Measurements from ENCODE around the gene MAPKAP1. TPM values are rescaled to one million over a fixed set of nuclear protein-coding genes. Genes with fewer than 3 reads are reported as not detected.
A peak's percentile ranks its signal among the peaks of the same experiment; 100 is the strongest.

Gene MAPKAP1
- total RNA-seq, 2 experiments from 2014 or later = 55.3 to 57.9 TPM

GRCh38 chr9:125747053-125747764 lies 40.2 kb upstream of the MAPKAP1 start, which contains the start of gene PBX3:
PBX3 (plus strand) TSS chr9:125747373.
- H3K27me3 Mint-ChIP-seq = no peaks in the 10 kb centered on the region
- ChIA-PET POLR2A (interaction anchor here (1.3 to 1.7 kb wide), 2 partner anchors 41 to 43 kb away, joined by 3 to 4 read pairs; no protein-coding TSS in a partner anchor), CTCF (no interaction called here)
- intact Hi-C loops (cut with micrococcal nuclease) = loop anchor here (5.0 kb wide), 5 partner anchors 80 to 1040 kb away; no protein-coding TSS in a partner anchor
- H3K4me1 Mint-ChIP-seq (ENCODE audit: low read depth) = peaks cover 32% of the 10 kb centered on the region
- H3K9me3 Mint-ChIP-seq = no peaks in the 10 kb centered on the region
- peak within 1 kb of the TSS; percentile 95 for H3K27ac Mint-ChIP-seq
- H3K4me3 Mint-ChIP-seq = peak within 1 kb of the TSS; percentile 86
- DNase-seq = peak; percentile 59
- peaks cover 7% of the 10 kb centered on the region for H3K36me3 Mint-ChIP-seq

GRCh38 chr9:125746774-125747052 lies 39.7 kb upstream of the MAPKAP1 start:
- Mint-ChIP-seq H3K27me3 (peaks cover 1% of the 10 kb centered on the region), H3K27ac (no peak overlapping the region), H3K36me3 (peaks cover 7% of the 10 kb centered on the region), H3K4me1 (ENCODE audit: low read depth) (peaks cover 32% of the 10 kb centered on the region), H3K9me3 (no peaks in the 10 kb centered on the region), H3K4me3 (peak overlapping the region; percentile 86)
- ChIA-PET POLR2A (interaction anchor here (1.5 kb wide), 1 partner anchor 39 kb away, joined by 9 read pairs; the partner anchor contains the start of gene MAPKAP1), CTCF (no interaction called here)
- DNase-seq = no peak
- intact Hi-C loops (cut with micrococcal nuclease) = loop anchor here (1.0 to 5.0 kb wide), 7 partner anchors 39 to 1041 kb away; partner anchors contain the start of gene MAPKAP1

GRCh38 chr9:125746017-125746773 lies 39.2 kb upstream of the MAPKAP1 start:
- POLR2A ChIA-PET = interaction anchor here (0.5 to 1.5 kb wide), 3 partner anchors 39 to 203 kb away, joined by 3 to 9 read pairs (median 4); partner anchors contain the start of gene MAPKAP1
- peak overlapping the region; percentile 86 for H3K4me3 Mint-ChIP-seq
- H3K4me1 Mint-ChIP-seq (ENCODE audit: low read depth) = peaks cover 31% of the 10 kb centered on the region
- peak; percentile 95 for DNase-seq
- CTCF ChIA-PET = interaction anchor here (0.7 to 1.9 kb wide), 2 partner anchors 188 to 653 kb away, joined by 3 to 9 read pairs; no protein-coding TSS in a partner anchor
- peaks cover 7% of the 10 kb centered on the region for H3K36me3 Mint-ChIP-seq
- peak overlapping the region; percentile 95 for H3K27ac Mint-ChIP-seq
- intact Hi-C loops (cut with micrococcal nuclease) = loop anchor here (1.0 to 5.0 kb wide), 7 partner anchors 39 to 1041 kb away; partner anchors contain the start of gene MAPKAP1
- H3K9me3 Mint-ChIP-seq = no peaks in the 10 kb centered on the region
- H3K27me3 Mint-ChIP-seq = peaks cover 3% of the 10 kb centered on the region

- DNase-seq = no peak
- ChIA-PET POLR2A (interaction anchor here (0.5 to 1.5 kb wide), 3 partner anchors 38 to 202 kb away, joined by 3 to 9 read pairs (median 4); partner anchors contain the start of gene MAPKAP1), CTCF (interaction anchor here (0.7 to 1.9 kb wide), 2 partner anchors 187 to 653 kb away, joined by 3 to 9 read pairs; no protein-coding TSS in a partner anchor)
- intact Hi-C loops (cut with micrococcal nuclease) = loop anchor here (1.0 to 5.0 kb wide), 7 partner anchors 38 to 1042 kb away; partner anchors contain the start of gene MAPKAP1
- Mint-ChIP-seq H3K4me1 (ENCODE audit: low read depth) (peaks cover 28% of the 10 kb centered on the region), H3K9me3 (no peaks in the 10 kb centered on the region), H3K27ac (no peak overlapping the region), H3K36me3 (peaks cover 6% of the 10 kb centered on the region), H3K27me3 (peaks cover 3% of the 10 kb centered on the region), H3K4me3 (peak overlapping the region; percentile 86)
These were observed 38.6 kb upstream of the MAPKAP1 start for GRCh38 chr9:125745682-125746016.

- no peak overlapping the region for H3K4me3 Mint-ChIP-seq
- no peak overlapping the region for H3K27ac Mint-ChIP-seq
- intact Hi-C loops (cut with micrococcal nuclease) = loop anchor here (5.0 kb wide), 5 partner anchors 82 to 1042 kb away; no protein-coding TSS in a partner anchor
- H3K4me1 Mint-ChIP-seq (ENCODE audit: low read depth) = peaks cover 24% of the 10 kb centered on the region
- CTCF ChIA-PET = interaction anchor here (1.0 to 1.9 kb wide), 2 partner anchors 38 to 187 kb away, joined by 3 to 9 read pairs; partner anchors contain the start of gene MAPKAP1
- H3K36me3 Mint-ChIP-seq = peaks cover 6% of the 10 kb centered on the region
- no peaks in the 10 kb centered on the region for H3K9me3 Mint-ChIP-seq
- DNase-seq = no peak
- POLR2A ChIA-PET = interaction anchor here (1.5 kb wide), 1 partner anchor 38 kb away, joined by 9 read pairs; the partner anchor contains the start of gene MAPKAP1
- peaks cover 3% of the 10 kb centered on the region for H3K27me3 Mint-ChIP-seq
These were observed 38.0 kb upstream of the MAPKAP1 start for GRCh38 chr9:125745018-125745417.

GRCh38 chr9:125744616-125745015 lies 37.6 kb upstream of the MAPKAP1 start:
- POLR2A ChIA-PET = no interaction called here
- CTCF ChIA-PET = interaction anchor here (1.0 to 1.9 kb wide), 2 partner anchors 38 to 186 kb away, joined by 3 to 9 read pairs; partner anchors contain the start of gene MAPKAP1

GRCh38 chr9:125743682-125744428 lies 36.8 kb upstream of the MAPKAP1 start:
- ChIA-PET POLR2A (no interaction called here), CTCF (no interaction called here)
- H3K36me3 Mint-ChIP-seq = peaks cover 3% of the 10 kb centered on the region
- no peak overlapping the region for H3K27ac Mint-ChIP-seq
- H3K4me3 Mint-ChIP-seq = no peak overlapping the region
- no peak for DNase-seq
- H3K9me3 Mint-ChIP-seq = no peaks in the 10 kb centered on the region
- H3K4me1 Mint-ChIP-seq (ENCODE audit: low read depth) = peaks cover 15% of the 10 kb centered on the region
- intact Hi-C loops (cut with micrococcal nuclease) = no loop called here
- peaks cover 3% of the 10 kb centered on the region for H3K27me3 Mint-ChIP-seq

More at GRCh38 chr9:125744616-125745015, 37.6 kb upstream of the MAPKAP1 start:
- Mint-ChIP-seq H3K9me3 (no peaks in the 10 kb centered on the region), H3K27ac (no peak overlapping the region), H3K4me1 (ENCODE audit: low read depth) (peaks cover 20% of the 10 kb centered on the region), H3K36me3 (peaks cover 6% of the 10 kb centered on the region), H3K27me3 (peaks cover 3% of the 10 kb centered on the region), H3K4me3 (no peak overlapping the region)
- intact Hi-C loops (cut with micrococcal nuclease) = loop anchor here (5.0 kb wide), 5 partner anchors 83 to 1043 kb away; no protein-coding TSS in a partner anchor
- DNase-seq = no peak

- Mint-ChIP-seq H3K27me3 (peaks cover 3% of the 10 kb centered on the region), H3K27ac (no peak overlapping the region), H3K9me3 (no peaks in the 10 kb centered on the region), H3K4me3 (no peak overlapping the region), H3K36me3 (no peaks in the 10 kb centered on the region), H3K4me1 (ENCODE audit: low read depth) (peaks cover 10% of the 10 kb centered on the region)
- no peak for DNase-seq
- POLR2A ChIA-PET = no interaction called here
- intact Hi-C loops (cut with micrococcal nuclease) = no loop called here
- CTCF ChIA-PET = interaction anchor here (0.5 to 1.3 kb wide), 2 partner anchors 184 to 1761 kb away, joined by 3 read pairs; no protein-coding TSS in a partner anchor
These were observed 35.6 kb upstream of the MAPKAP1 start for GRCh38 chr9:125742657-125743056.

- no peak for DNase-seq
- POLR2A ChIA-PET = no interaction called here
- H3K27ac Mint-ChIP-seq = no peak overlapping the region
- H3K27me3 Mint-ChIP-seq = peaks cover 4% of the 10 kb centered on the region
- CTCF ChIA-PET = no interaction called here
- no peaks in the 10 kb centered on the region for H3K36me3 Mint-ChIP-seq
- no peaks in the 10 kb centered on the region for H3K9me3 Mint-ChIP-seq
- intact Hi-C loops (cut with micrococcal nuclease) = no loop called here
- no peaks in the 10 kb centered on the region for H3K4me1 Mint-ChIP-seq (ENCODE audit: low read depth)
- no peak overlapping the region for H3K4me3 Mint-ChIP-seq
These were observed 32.4 kb upstream of the MAPKAP1 start for GRCh38 chr9:125739436-125739835.

- intact Hi-C loops (cut with micrococcal nuclease) = no loop called here
- ChIA-PET CTCF (no interaction called here), POLR2A (no interaction called here)
- DNase-seq = no peak
- Mint-ChIP-seq H3K27me3 (peaks cover 1% of the 10 kb centered on the region), H3K4me1 (ENCODE audit: low read depth) (no peaks in the 10 kb centered on the region), H3K27ac (no peak overlapping the region), H3K4me3 (no peak overlapping the region), H3K36me3 (no peaks in the 10 kb centered on the region), H3K9me3 (no peaks in the 10 kb centered on the region)
These were observed 25.6 kb upstream of the MAPKAP1 start for GRCh38 chr9:125732562-125732961.

- no peak for DNase-seq
- Mint-ChIP-seq H3K27ac (no peak overlapping the region), H3K4me3 (no peak overlapping the region), H3K9me3 (no peaks in the 10 kb centered on the region), H3K27me3 (no peaks in the 10 kb centered on the region), H3K4me1 (ENCODE audit: low read depth) (no peaks in the 10 kb centered on the region), H3K36me3 (no peaks in the 10 kb centered on the region)
- ChIA-PET CTCF (no interaction called here), POLR2A (no interaction called here)
- intact Hi-C loops (cut with micrococcal nuclease) = no loop called here
These were observed 23.2 kb upstream of the MAPKAP1 start for GRCh38 chr9:125730168-125730567.

All from activated CD4-positive, alpha-beta memory T cell treated with anti-CD3 and anti-CD28 coated beads for 36 hours (primary cell).